GM19372 (cell line): ENCODE data around the gene STRA8.

Experiments used
- ATAC-seq: cut with Tn5 transposase; IDR thresholded peaks from one replicate; pipeline ENCODE4 v1.9.1; 2021; ENCODE audit warnings: mild to moderate bottlenecking, low read depth, moderate library complexity; ENCODE audit not compliant: unreplicated experiment

The STRA8 gene, protein sequence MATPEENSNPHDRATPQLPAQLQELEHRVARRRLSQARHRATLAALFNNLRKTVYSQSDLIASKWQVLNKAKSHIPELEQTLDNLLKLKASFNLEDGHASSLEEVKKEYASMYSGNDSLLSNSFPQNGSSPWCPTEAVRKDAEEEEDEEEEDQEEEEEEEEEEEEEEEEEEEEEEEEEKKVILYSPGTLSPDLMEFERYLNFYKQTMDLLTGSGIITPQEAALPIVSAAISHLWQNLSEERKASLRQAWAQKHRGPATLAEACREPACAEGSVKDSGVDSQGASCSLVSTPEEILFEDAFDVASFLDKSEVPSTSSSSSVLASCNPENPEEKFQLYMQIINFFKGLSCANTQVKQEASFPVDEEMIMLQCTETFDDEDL

DNA sequence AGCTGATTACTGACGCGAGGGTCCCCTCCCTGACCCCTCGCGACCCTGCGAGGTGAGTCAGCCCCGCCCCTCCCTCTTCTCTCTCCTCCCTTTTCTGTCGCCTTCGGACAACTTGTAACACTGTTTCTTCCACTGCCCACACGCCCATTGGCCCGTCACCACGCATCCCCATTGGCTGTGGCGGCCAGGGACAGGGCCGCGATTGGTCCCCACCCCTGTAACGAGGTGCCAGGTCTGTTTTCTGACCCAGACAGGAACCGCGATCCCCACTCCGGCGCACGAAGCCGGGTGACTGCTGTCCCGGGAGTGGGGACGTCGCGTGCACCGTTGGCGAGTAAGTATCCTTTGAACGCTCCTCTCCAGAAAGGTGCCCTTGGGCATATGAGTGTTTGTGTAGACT, at the start of gene STRA8:
TSS of gene STRA8 (plus strand) at position 269 of the 400 bp plus-strand sequence. CDS start 6,687 bp downstream, outside the sequence.
- ATAC-seq: no peak

DNA sequence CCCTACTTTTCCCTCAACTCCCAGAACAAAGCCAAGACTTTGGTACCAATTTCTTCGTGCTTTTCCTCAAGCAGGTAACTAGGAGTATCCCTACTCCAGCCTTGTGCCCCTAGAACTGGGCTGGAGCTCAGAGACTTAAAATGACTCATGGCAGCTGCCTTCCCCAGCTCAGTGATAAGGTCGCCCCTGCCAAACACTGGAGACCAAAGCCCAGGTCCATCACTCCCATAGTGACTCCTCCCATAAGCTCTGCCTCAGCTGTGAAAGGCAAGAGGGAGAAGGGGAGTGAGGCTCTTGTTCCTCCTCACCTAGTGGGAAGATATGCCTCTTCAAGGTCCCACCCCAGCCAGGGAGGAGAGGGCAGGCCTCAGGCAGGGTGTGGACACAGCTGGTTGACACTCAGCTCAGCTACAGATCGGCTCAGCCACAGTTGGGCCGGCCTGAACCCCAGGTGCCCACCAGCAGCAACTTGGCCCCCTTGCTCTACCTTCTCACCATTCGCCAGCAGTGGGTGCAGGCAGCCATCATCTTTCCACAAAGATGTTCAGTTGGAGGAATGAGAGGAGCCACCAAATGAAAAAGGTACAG, 49.3 kb upstream of the STRA8 start:
- no peak for ATAC-seq

DNA sequence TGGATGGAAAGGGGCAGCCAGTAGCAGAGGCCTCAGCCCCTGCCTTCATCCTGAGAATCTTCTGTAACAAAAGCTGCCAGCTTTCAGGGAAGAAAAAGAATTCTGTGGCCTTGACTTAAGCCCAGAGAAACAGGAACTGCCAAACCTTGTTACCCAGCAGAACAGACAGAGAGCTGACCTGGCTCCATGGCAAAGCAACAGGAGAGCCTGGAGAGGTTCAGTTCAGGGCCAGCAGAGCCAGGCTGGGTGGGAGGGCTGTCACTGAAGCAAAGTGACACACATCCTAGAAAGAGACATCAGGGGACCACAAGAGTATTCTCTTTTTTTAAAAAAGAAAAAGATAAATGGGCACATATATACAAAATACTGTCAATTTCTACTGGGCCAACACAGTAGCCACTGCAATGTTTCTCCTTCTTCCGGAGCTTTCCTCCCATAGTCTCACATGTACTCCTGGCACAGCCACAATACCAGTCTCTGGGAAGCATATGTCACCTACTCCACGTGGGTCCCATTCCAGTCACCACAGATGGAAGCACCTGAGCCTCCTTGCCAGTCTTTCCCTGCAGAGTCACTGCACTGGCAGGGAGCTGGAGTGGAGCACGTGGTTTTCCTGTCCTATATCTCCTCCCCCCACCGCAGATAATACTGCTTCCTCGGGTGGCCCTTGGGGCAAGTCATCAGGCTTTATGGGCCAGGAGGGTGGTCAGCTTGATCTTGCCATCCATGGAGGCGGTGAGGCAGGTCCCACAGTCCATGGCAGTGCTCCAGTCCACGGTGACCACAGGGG, 48.0 kb upstream of the STRA8 start:
- no peak for ATAC-seq

DNA sequence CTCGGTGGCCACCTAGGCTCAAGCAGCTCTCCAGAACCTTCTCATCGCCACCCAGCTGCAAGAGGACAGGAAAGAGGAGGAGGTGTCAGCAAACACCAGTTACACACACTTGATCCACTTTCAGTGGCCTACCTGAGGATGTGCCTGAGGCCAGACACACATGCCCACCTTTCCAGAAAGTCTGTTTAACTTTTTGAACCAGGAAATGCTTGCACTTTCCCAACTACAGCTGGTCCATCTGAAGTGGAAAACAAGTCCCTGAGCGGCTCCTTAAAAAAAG, 47.4 kb upstream of the STRA8 start:
- ATAC-seq: no peak

DNA sequence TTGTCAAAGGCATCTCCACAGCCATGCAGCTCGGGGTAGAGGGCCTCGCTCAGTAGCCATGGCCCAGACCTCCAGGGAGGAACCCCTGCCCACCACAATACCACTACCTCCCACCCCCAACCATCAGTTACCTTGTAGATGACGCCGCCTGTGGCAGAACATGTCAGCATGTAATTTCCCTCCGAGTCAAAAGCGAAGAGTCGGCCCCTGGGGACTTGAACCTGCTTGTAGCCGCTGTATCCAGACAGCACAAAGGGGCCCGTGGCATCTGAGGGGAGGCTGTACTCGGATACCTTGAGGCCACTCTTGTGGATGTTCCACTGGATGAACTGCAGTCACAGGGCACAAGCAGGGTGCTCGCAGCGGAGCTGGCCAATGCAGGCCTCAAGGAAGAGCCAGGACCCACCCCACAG, 46.8 kb upstream of the STRA8 start:
- no peak for ATAC-seq

DNA sequence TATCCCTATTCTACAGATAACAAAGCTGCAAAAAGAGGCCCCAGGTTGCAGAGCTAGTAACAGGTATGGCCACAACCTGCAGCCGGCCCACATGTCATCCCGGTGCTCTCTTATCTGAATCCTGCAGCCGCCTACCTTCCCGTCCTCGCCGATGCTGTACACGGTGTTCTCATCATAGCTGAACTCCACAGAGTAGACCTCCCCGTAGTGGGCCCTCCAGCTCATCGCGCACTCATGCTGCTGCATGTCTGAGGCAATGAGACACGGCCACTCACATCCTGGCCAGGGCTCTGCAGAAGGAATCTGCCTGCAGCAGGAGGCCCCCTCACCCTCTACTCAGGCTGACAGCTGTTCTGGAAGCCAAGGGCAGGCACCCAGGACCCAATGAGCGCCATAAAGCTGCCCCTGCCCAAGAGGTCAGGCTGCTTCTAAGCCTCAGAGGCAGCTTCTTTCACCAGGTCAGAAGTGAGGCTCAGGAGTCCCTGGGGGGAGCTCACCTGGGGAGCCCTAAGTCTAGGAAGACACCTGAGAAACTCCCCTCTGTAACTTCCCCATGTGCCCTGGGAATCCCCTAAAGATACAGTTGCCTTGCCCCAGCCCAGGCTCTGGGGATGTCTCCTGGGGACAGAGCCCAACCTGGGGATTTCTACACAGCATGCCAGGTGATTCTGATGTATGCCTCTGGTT, 45.2 kb upstream of the STRA8 start:
- ATAC-seq: no peak

DNA sequence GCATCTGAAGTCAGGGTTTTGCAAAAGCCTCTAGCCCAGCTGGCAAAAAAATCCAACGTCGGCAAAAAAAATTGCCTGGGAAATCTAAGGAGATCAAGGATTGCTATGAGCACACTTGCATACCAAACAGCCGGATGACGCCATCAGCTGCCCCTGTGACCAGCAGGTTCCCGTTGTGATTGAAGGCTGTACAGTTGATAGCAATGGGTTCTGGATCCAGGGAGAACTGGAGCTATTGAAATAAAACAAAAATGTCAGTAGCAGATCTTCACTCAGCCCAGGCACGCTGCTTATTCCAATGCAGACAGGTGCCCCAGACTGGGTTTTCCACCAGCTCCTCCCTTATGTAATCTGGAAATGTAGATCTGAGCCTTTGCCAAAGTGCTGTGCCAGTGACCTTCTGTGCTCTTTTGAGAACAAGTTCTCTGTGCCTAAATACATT, 44.4 kb upstream of the STRA8 start:
- no peak for ATAC-seq

DNA sequence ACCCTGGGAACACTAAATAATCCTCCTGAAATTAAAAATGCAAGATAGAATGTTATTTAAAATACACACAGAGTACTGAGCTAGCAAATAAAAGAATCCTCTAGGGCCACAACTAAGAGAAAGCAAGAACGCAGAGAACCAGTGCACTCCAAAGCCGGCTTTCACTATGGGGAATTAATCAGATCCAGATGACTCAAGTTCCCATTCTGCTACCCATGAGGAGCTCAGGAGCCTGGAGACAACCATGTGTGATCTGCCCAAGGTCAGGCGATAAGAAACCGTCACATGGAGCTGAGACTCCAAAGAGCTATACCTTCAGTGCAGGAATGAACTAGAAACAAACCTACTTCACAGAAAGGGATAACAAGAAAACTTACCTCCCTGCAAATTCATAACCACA, 43.7 kb upstream of the STRA8 start:
- no peak for ATAC-seq

DNA sequence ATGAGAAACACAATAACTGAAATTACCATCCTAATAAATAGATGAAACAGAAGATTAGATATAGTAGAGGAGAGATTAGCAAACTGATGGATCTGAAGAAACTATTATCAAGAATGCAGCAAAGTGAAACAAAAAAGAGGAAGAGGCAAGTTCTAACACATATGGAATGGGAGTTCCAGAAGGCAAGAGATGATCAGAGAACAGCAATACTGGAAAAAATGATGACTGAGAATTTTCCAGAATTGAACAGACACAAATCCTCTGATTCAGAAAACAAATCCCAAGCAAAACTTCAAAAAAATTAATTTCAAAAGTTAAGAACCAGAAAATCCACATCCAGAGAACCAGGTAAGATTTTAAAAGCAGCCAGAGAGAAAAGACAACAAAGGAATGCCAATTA, 42.9 kb upstream of the STRA8 start:
- ATAC-seq: no peak

DNA sequence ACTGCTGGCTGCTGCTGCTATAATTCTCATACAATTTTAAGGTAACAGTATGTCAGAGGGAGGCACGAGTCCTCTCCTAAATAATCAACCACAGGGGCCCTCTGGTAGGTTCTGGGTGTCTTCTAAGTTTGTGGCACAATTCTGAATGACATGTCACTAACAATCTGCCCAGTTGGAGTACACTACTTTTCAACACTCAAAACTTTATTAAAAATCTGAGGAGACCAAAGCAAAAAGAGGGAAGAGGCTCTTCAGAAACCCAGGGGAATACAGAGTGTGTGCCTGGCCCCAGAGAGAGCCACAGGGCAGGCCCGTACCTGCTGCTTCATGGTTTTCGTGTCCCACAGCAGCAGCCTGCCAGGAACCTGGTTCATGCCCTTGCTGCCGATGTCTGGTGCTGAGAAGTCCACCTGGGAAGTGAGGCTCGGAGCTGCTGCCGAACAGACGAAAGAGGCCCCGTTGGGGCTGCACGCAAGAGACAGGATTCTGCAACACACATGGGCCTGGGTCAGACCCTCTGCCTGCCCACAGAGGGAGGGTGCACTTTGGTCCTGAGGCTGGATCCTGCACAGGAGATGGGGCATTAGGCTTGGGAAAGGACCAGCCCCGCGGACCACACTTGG, 40.6 kb upstream of the STRA8 start:
- ATAC-seq: no peak

DNA sequence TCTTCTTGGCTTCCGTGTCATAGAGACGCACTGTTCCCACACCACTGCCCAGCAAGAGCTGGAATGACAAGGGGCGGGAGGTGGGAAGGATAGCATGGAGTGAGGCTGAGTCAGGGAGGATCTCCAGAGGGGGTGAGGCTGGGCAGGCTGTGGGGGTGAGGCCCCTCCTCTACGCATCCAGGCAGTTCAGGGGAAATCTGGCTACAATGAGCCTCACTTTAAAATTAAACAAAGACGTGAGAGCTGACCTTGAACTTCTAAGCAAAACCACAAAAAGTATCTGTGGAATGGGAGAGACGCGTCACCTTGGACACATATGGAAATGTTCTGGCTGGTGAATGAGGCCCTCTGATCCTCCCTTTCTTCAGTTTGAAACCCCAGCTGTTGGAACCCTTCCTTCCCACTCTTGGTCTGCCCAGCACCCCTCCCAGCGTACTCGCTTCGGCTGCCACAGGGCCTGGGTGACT, 40.0 kb upstream of the STRA8 start:
- no peak for ATAC-seq

DNA sequence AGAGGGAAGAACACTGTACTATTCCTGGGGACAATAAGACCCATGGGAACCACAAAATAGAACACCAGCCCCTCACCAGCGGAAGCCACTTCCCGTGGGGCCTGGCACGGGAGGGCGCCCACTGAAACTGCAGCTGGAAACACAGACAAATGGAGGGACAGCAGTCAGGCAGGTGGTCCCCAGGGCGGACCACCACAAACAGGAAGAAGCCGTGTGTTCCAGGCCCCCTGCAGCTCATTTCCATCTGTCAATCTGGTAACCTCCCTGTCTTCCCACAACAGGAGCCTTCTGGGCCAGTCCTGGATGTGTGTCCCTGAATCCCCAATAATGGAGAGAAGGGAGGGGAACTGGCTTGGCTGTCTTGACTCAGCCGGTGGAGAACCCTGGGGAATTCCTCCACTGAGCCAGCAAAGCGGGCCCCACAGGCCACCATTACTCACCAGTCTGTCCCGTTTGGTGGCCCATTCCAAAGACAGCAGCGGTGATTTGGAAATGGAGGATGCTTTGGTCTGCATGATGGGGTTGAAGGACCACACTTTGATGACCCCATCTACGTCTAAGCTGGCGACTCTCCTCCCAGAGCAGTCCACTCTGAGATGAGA, 39.0 kb upstream of the STRA8 start:
- no peak for ATAC-seq

DNA sequence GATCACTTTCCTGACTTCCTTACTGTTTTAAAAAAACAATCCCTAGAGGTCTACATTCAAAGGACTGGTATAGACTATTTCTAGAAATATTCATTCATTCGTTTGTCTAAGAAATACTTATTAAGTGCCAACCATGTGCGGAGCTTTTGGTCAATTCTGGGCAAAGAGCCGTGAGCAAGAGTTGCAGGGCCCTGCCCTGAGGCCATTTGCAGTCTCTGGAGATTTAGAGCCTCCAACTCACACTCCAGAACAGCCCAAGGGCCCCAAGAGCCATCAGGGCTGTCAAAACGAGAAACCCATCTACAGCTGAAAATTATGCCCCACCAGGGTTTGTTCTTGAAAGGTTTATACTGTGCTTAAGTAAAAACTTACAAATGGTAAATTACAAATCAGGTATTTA, 38.5 kb upstream of the STRA8 start:
- no peak for ATAC-seq

DNA sequence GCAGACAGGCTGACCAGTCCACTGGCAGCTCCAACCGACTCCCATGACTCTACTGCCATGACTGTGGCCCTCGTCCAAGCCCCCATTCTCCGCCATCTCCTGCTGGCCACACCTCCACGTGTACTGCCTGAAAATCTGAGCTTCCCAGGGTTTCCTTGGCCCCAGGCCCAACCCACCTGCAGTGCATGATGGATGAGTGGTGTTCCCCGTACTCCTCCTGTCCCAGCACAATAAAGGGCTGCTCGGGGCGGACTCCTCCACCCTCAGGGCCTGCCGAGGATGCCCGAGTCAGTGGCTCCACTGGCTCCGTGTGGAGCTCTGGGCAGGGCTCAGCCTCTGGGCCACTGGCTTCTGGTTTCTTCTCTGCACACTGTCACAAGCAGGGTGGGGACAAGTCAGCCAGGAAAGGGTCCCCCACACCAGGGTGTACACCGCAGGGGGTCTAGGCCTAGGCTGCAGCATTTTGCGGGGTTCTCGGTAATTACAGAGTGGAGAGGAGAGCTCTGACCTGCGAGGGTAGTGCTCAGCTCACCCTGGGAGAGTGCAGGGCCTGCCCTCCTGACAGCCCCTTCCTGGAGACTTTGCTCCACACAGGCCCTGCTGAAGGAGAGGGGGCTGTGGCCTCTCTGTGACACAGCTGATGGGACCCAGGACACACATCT, 37.5 kb upstream of the STRA8 start:
- no peak for ATAC-seq

DNA sequence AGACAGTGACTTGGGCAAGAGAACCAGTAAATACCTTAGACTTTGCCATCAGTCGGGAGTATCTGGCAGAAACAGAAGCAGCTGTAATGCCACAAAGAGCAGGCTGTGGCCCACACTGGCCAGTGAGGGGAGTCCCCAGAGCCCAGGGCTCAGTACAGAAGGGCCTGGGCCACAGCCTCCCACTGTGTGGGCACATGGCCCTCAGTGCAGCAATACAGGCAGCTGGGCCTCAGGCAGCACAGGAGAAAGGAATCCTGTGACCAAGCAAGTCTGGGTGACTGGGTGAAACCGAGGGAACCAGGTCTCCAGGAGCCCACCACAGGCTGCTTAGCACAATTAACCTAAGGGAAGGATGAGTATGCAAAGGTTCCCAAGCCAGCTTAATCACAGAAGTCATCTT, 36.3 kb upstream of the STRA8 start:
- no peak for ATAC-seq

DNA sequence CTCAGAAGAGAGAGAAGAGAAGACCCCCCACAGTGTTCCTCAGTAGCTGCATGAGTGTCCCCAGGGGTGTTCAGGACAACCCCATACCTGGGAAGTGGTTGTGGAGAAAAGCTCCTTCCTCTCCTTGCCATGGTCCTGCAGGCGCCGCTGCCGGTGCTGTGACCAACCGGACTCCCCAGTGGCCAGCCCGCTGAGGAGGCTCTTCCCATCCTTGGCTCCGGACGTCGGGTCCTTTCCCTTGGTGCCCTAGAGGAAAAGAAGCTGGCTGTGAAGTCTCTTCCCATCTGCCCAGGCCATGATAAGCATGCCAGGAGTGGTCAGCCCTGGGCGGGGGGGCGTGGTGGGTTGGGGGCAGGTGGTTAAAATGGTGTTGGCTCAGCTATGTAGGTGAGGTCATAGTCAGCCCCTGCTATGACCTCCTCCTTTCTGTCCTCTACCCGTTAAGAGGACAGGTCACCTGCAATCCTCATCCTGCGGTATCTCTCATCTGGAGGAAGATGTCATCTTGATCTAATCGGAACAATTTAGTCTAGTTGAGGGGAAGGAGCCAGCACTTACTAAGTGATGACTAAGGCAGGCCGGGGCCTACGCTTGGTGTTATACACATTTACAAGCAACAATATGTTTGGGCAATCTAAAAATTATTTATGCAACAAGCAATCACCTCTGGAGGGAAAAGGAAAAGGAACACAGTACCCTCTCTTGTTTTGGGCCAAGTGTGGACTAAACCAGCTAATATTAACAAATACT, 35.6 kb upstream of the STRA8 start:
- no peak for ATAC-seq

DNA sequence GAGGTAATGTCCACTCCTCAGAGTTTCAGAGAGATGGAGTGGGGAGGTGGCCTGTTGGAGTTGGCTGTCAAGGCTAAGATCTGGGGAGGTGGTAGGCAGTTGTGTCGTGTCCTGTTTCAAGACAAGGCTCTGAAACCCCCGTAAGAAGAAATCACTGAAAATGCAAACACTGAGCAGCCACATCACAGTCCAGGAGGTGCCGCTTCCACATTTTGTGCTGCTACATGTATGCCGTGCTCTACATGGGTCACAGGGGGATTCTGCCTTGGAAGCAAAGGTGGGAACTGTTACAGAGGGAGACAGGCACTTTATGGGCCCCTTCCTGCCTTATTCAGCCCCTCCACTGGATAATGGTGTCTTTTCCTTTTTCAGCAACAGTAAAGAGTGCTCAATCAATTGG, 34.2 kb upstream of the STRA8 start:
- no peak for ATAC-seq

DNA sequence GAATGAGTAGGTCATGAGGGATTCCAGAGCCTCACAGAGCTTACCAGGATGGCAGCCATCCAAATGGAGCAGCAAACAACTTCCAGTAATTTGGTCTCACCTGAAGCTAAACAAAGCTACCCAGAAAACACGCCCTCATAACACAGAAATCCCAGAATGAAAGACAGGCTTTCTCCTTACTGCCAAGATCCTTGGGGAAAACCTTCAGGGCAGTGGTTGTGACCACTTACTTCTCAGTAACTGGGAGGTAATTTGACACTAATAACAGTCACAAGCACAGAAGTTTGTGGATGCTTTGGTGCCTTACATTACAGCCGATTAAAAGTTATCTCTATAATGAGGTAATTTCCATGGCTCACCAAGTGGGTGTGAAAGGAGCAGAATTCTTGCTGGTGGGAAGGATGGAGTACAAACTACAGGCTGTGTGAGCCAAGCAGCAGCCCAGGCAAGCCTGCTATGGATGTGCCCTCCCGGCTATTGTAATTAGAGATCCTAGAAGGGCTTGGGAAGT, 32.8 kb upstream of the STRA8 start:
- no peak for ATAC-seq

DNA sequence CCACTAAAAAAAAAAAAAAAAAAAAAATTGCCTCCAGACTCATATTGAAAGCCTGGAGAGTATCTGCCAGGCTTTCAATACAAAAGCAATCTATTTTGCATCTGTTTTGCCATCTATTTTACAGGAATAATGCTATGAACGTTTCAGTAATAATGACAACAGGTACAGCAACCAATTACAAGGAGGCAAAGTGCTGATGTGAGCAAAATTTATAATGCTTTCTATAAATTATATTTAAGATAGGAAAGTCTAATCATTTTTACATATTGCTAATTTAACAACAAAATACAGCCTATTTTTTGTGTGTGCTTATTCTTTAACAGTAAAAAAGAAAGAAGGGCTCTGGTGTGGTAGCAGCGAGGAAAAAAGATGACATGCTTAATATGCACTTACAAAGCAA, 32.3 kb upstream of the STRA8 start:
- ATAC-seq: no peak
